GM21576 (cell line): ENCODE measurements around the gene OR52H1.

Experiments
- ATAC-seq: cut with Tn5 transposase; IDR thresholded peaks from one replicate; pipeline ENCODE4 v1.9.1; 2021; ENCODE audit warnings: mild to moderate bottlenecking, moderate library complexity; ENCODE audit not compliant: unreplicated experiment

The OR52H1 gene

GRCh38 chr11:5534046-5534445, 14.3 kb downstream of the OR52H1 start:
- no peak for ATAC-seq

GRCh38 chr11:5531053-5531831, 17.1 kb downstream of the OR52H1 start:
- ATAC-seq = no peak

GRCh38 chr11:5528495-5528894, 19.8 kb downstream of the OR52H1 start:
- ATAC-seq = no peak

GRCh38 chr11:5527716-5528115, 20.6 kb downstream of the OR52H1 start:
- ATAC-seq = no peak

- no peak for ATAC-seq
Measured at GRCh38 chr11:5524756-5525155, 23.6 kb downstream of the OR52H1 start.

GRCh38 chr11:5522308-5522707, 26.0 kb downstream of the OR52H1 start:
- ATAC-seq = no peak

GRCh38 chr11:5521540-5521939, 26.8 kb downstream of the OR52H1 start:
- no peak for ATAC-seq

- ATAC-seq = no peak
Measured at GRCh38 chr11:5516599-5516998, 31.7 kb downstream of the OR52H1 start, which contains the start of gene UBQLNL. Gene UBQLNL (minus strand): TSS chr11:5516699. CDS start chr11:5516441, 258 bp downstream.

- no peak for ATAC-seq
Measured at GRCh38 chr11:5514841-5515240, 33.5 kb downstream of the OR52H1 start.

GRCh38 chr11:5509803-5510202, 38.5 kb downstream of the OR52H1 start, which contains the start of gene UBQLN3:
Gene UBQLN3 (minus strand): TSS chr11:5509957. CDS start chr11:5509558, 399 bp downstream.
- no peak for ATAC-seq

- ATAC-seq = no peak
Measured at GRCh38 chr11:5508605-5509004, 39.7 kb downstream of the OR52H1 start.

- no peak for ATAC-seq
Measured at GRCh38 chr11:5507933-5508305, 40.4 kb downstream of the OR52H1 start.

- no peak for ATAC-seq
Measured at GRCh38 chr11:5507177-5507932, 41.0 kb downstream of the OR52H1 start.

- ATAC-seq = no peak
Measured at GRCh38 chr11:5505363-5506048, 42.8 kb downstream of the OR52H1 start.

- no peak for ATAC-seq
Measured at GRCh38 chr11:5504403-5504921, 43.9 kb downstream of the OR52H1 start.

GRCh38 chr11:5500393-5500801, 47.9 kb downstream of the OR52H1 start:
- ATAC-seq = no peak

GRCh38 chr11:5499671-5500070, 48.7 kb downstream of the OR52H1 start:
- ATAC-seq = no peak
